Measurements from ENCODE around the gene LIMS1. TPM values are rescaled to one million over a fixed set of nuclear protein-coding genes. Genes with fewer than 3 reads are reported as not detected.

Gene LIMS1, protein sequence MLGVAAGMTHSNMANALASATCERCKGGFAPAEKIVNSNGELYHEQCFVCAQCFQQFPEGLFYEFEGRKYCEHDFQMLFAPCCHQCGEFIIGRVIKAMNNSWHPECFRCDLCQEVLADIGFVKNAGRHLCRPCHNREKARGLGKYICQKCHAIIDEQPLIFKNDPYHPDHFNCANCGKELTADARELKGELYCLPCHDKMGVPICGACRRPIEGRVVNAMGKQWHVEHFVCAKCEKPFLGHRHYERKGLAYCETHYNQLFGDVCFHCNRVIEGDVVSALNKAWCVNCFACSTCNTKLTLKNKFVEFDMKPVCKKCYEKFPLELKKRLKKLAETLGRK
- total RNA-seq (153 and 166 TPM in 2 replicates), polyA plus RNA-seq (192 and 229 TPM in 2 replicates), polyA minus RNA-seq (456 and 465 TPM in 2 replicates), Bru-seq, nascent RNA (percentile 93 among the genes with signal in this experiment), BruChase-seq, experiment 1, labeled RNA remaining after a 6-hour chase (percentile 92 among the genes with signal in this experiment), BruChase-seq, experiment 2, labeled RNA remaining after a 2-hour chase (percentile 93 among the genes with signal in this experiment)
- polyA plus RNA-seq (2011; cell fraction: cytosol; rRNA removed) = 214 and 217 TPM in 2 replicates
- 214 and 235 TPM in 2 replicates for polyA plus RNA-seq (2011; cell fraction: nucleus; rRNA removed)
- polyA plus RNA-seq (2012) = 161 and 162 TPM in 2 replicates
- polyA minus RNA-seq (2011; cell fraction: cytosol; rRNA and poly(A)+ RNA removed) = 31.2 TPM
- 265 and 278 TPM in 2 replicates for polyA minus RNA-seq (2011; cell fraction: nucleus; rRNA and poly(A)+ RNA removed)
- long read RNA-seq, full-length matches to known transcripts = 91 of 156 reads
- long read RNA-seq, partial matches to known transcripts = 54 of 156 reads
- long read RNA-seq, other reads (novel, unspliced or antisense) = 11 of 156 reads

- no peaks in the 10 kb centered on the region for H4K20me1 ChIP-seq (replicated peaks; ENCODE audit: control insufficient read depth, extremely low read depth, insufficient read depth, low read length)
- H3K79me2 ChIP-seq (ENCODE audit: control insufficient read depth, insufficient read depth, low read length) = peaks cover 42% of the 10 kb centered on the region
- dilution Hi-C loops (cut with MboI; ENCODE audit: extremely low pct_ligation_motif_present, low sequenced_read_pairs) (no loop called here), intact Hi-C loops (cut with micrococcal nuclease) (loop anchor here (2.0 to 5.0 kb wide), 5 partner anchors 45 to 167 kb away; partner anchors contain the start of gene GCC2)
- peak within 1 kb of the TSS; percentile 89 for H3K9ac ChIP-seq (replicated peaks; ENCODE audit: extremely low read depth, insufficient read depth, low read length)
- BruUV-seq (replicated peaks) = no TSS peak
- peak within 1 kb of the TSS; percentile 47 for H2AFZ ChIP-seq (ENCODE audit: low read depth, low read length)
- H3K27me3 ChIP-seq (ENCODE audit: control insufficient read depth in 2 of 2, insufficient read depth in 2 of 2, low read length in 2 of 2) = no peaks in the 10 kb centered on the region
- ChIA-PET CTCF (interaction anchor here (0.7 to 3.4 kb wide), 10 partner anchors 15 to 103 kb away, joined by 3 to 37 read pairs (median 4); no protein-coding TSS in a partner anchor), POLR2A (interaction anchor here (0.6 to 2.4 kb wide), 8 partner anchors 41 to 85 kb away, joined by 3 to 9 read pairs (median 4); partner anchors contain the start of gene GCC2)
- H3K36me3 ChIP-seq (ENCODE audit: control insufficient read depth in 2 of 2, extremely low read depth in 1 of 2, insufficient read depth in 2 of 2, low read length in 2 of 2) = no peaks in the 10 kb centered on the region
- H3K4me2 ChIP-seq (ENCODE audit: insufficient read depth, low read length) = peak within 1 kb of the TSS; percentile 73
- H3K27ac ChIP-seq (ENCODE audit: insufficient read depth, low read depth, low read length) = peak within 1 kb of the TSS; percentile 86
- DNase-seq (ENCODE audit: low read depth, low spot score) (peak; percentile 90), FAIRE-seq (peak; percentile 70)
- peaks cover 15% of the 10 kb centered on the region for H3K4me1 ChIP-seq (ENCODE audit: control insufficient read depth, extremely low read depth, insufficient read depth, low read length)
- no peaks in the 10 kb centered on the region for H3K9me3 ChIP-seq (replicated peaks; ENCODE audit: control insufficient read depth, insufficient read depth, low read length)
- H3K9me1 ChIP-seq (replicated peaks; ENCODE audit: control insufficient read depth, extremely low read depth, insufficient read depth, low read length) = no peaks in the 10 kb centered on the region
- TF ChIP-seq FOS (IDR thresholded peaks at IDR 0.05; ENCODE audit: borderline replicate concordance, insufficient read depth, low read length) (no peak), GATA2 (IDR thresholded peaks at IDR 0.05; ENCODE audit: insufficient read depth, insufficient read length, low read depth, low read length) (no peak), POLR2AphosphoS5 (IDR thresholded peaks at IDR 0.05; ENCODE audit: insufficient read depth, low read depth, low read length) (peak; percentile 80), POLR2A (IDR thresholded peaks at IDR 0.05; ENCODE audit: low read depth, low read length) (peak; percentile 83), EZH2 (IDR thresholded peaks at IDR 0.05; ENCODE audit: borderline replicate concordance, low read depth, low read length, severe bottlenecking) (no peak), JUN (IDR thresholded peaks at IDR 0.05; ENCODE audit: borderline replicate concordance, insufficient read depth, insufficient read length, low read depth) (no peak)
- TF ChIP-seq, protein P1, sequence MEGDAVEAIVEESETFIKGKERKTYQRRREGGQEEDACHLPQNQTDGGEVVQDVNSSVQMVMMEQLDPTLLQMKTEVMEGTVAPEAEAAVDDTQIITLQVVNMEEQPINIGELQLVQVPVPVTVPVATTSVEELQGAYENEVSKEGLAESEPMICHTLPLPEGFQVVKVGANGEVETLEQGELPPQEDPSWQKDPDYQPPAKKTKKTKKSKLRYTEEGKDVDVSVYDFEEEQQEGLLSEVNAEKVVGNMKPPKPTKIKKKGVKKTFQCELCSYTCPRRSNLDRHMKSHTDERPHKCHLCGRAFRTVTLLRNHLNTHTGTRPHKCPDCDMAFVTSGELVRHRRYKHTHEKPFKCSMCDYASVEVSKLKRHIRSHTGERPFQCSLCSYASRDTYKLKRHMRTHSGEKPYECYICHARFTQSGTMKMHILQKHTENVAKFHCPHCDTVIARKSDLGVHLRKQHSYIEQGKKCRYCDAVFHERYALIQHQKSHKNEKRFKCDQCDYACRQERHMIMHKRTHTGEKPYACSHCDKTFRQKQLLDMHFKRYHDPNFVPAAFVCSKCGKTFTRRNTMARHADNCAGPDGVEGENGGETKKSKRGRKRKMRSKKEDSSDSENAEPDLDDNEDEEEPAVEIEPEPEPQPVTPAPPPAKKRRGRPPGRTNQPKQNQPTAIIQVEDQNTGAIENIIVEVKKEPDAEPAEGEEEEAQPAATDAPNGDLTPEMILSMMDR (IDR thresholded peaks at IDR 0.05; ENCODE audit: extremely low read depth in 1 of 2, insufficient read depth in 1 of 2, low read depth in 1 of 2, low read length in 2 of 2) = no peak
- H3K4me3 ChIP-seq (replicated peaks in 1 of 3; ENCODE audit: insufficient read depth in 1 of 3, low read depth in 1 of 3, low read length in 3 of 3) = peak within 1 kb of the TSS; percentile 65 to 84 (median 74)
Observed at GRCh38 chr2:108533832-108534583, at the start of gene LIMS1. LIMS1 (plus strand) TSS chr2:108534470; CDS start chr2:108534563, 93 bp downstream.

All from endothelial cell of umbilical vein (primary cell).